Measurements from ENCODE around the gene ZDHHC11. TPM values are rescaled to one million over a fixed set of nuclear protein-coding genes. Genes with fewer than 3 reads are reported as not detected.
"Not testable (repeated sequence)": the region's sequence is repeated elsewhere in the genome, so short reads cannot be mapped to it uniquely, and the experiment has no call there.

ZDHHC11 gene
- total and polyA plus RNA-seq, 2 of the 4 experiments (the other 2 are of a cell fraction): 0.36 to 1.6 TPM

DNA sequence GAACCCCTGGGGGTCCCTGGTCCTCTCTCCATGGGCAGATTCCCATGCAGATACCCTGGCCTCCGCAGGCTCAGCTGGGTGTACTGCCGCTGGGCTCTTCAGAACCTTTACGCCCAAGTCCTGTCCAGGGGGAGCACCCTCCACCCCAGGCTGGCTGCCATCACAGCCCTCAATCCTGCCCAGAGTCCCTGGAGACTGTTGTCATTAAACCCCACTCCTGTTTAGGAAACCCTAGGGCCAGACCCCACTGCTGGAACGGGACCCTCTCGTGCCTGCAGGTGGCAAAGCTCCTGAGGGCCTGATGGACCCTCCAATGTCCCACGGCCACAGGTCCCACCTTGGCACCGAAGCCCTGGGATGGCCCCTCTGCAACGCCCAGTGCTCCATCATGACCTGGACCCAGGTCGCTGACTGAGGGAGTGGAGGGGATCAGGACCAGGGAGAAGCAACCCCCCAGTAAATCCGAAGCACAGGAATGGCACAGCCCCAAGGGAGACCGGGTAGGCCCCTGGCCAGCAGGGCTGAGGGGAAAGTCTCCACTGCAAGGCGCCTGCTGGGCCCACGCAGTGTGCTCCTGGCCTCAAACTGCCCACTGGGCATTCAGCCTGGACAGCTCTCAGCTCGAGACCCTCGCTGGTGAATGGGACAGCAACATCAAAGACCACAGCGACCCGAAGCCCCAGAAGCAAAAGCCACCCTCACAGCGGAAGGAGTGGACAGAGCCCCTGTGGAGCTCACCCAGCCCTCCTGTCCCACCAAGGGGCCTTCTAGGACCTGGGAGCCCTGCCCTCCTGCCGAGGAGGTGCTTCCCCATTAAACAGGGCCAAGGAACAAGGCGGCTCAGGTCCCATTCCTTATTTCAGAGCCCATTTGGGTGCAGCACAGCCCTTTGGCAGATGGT lies 74.6 kb downstream of the ZDHHC11 start (continued):
- TF ChIP-seq MXI1 (IDR thresholded peaks at IDR 0.05; ENCODE audit: borderline replicate concordance, low read depth, low read length) (no peak), RAD21 (IDR thresholded peaks at IDR 0.05; ENCODE audit: low read length) (no peak)

DNA sequence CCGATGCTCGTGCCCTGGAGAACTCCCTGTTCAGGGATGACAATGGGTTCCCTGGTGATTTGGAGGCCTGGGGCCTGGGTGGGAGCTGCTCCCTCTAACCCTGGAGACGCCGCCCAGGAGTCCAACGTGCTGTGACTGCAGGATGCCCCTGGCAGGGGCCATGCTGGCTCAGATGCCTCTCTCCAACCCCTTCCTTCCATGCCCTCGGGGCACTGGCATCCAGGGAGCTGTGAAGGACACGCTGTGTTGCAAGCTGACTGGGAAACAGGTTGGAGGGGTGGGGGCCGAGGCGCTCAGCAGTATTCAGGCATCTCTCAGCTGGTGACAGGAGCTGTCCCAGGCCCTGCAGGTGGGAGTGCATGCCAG lies 75.2 kb downstream of the ZDHHC11 start:
- WGBS, 2 experiments (ENCODE audit: extremely low coverage in 2 of 2, insufficient read length in 1 of 2): 71% methylated on average over 1 of the region's 9 CpGs; no CpG with 5 or more reads in 1 of the 2 experiments
- H3K56ac ChIP-seq (ENCODE audit: extremely low read depth, insufficient read depth, low read length); H2AFZ ChIP-seq (replicated peaks; ENCODE audit: low read length, poor library complexity); H3K18ac ChIP-seq (ENCODE audit: low read depth, low read length); H3K4ac ChIP-seq (ENCODE audit: low read depth, low read length); H3K14ac ChIP-seq (replicated peaks; ENCODE audit: low read depth, low read length); POLR2A ChIA-PET (ENCODE audit: unreplicated experiment); H4K5ac ChIP-seq (ENCODE audit: low read depth, low read length); H3K4me2 ChIP-seq (ENCODE audit: low read depth, low read length); H2BK20ac ChIP-seq (ENCODE audit: low read depth, low read length); H2BK15ac ChIP-seq (ENCODE audit: low read depth, low read length); H3K4me3 ChIP-seq (ENCODE audit: insufficient read depth, low read depth, low read length); H3K23ac ChIP-seq (ENCODE audit: low read depth, low read length); H3K9me3 ChIP-seq (ENCODE audit: control insufficient read depth, insufficient read depth, low read length); ATAC-seq (ENCODE audit: low read depth); DNase-seq; H3K9ac ChIP-seq (ENCODE audit: low read depth, low read length); H2BK5ac ChIP-seq (ENCODE audit: low read depth, low read length, poor library complexity, severe bottlenecking); H2BK120ac ChIP-seq (ENCODE audit: low read depth, low read length); H2AK5ac ChIP-seq (ENCODE audit: low read depth, low read length); H3K36me3 ChIP-seq (ENCODE audit: control insufficient read depth, insufficient read depth, low read length); H2AK9ac ChIP-seq (replicated peaks; ENCODE audit: low read depth, low read length, poor library complexity); CTCF ChIA-PET; H3K4me1 ChIP-seq (ENCODE audit: control insufficient read depth, insufficient read depth, low read length); H3K27ac ChIP-seq (ENCODE audit: insufficient read depth, low read length); H3K79me1 ChIP-seq (ENCODE audit: low read depth in 1 of 2, low read length in 2 of 2); H4K8ac ChIP-seq (ENCODE audit: low read depth in 2 of 2, low read length in 2 of 2); H4K91ac ChIP-seq (ENCODE audit: insufficient read depth, low read depth, low read length); H4K20me1 ChIP-seq (ENCODE audit: insufficient read depth, low read length); dilution Hi-C loops (cut with HindIII; ENCODE audit: low sequenced_read_pairs, unreplicated experiment); BruUV-seq (replicated peaks); H3K9me1 ChIP-seq (ENCODE audit: insufficient read depth, low read length): not testable (repeated sequence)
- H3K27me3 ChIP-seq (ENCODE audit: control insufficient read depth, insufficient read depth, low read length): peaks cover 19% of the 10 kb centered on the region; the same call in 1 of the 2 replicates
- intact Hi-C loops (cut with micrococcal nuclease): loop anchor here (2.0 kb wide), 1 partner anchor 93 kb away; no protein-coding TSS in a partner anchor
- in situ Hi-C loops (cut with MboI; ENCODE audit: low sequenced_read_pairs): loop anchor here (10.0 kb wide), 1 partner anchor 91 kb away; no protein-coding TSS in a partner anchor

DNA sequence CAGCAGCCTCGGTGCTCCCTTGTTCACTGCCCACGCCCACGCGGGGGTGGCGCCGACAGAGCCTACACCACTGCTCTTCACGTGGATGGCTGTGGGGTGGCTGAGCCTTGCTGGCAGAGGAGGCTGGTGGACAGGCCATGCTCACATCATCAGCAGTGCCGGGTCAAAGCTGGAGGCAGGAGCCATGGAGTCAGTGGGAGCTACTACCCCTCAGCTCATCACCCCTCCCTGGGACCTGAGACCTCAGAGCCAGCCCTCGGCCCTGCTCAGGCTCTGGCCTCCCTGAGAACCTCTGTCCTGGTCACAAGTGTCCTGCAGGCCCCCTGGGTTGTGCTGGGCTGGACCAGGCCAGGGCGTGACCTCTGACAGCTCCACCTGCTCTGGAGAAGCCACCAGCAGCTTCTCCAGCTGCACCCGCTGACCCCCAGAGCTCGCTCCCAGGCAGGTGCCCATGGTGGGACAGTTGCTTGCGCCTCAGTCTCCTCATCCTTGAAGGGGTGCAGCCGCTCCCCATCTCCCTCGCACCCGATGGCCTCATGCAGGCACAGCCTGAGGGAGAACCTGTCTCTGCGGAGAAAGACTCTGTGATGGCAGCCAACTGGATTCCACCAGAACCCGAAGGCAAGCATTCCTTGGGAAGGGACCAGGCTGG lies 75.8 kb downstream of the ZDHHC11 start:
- H2AFZ ChIP-seq (replicated peaks; ENCODE audit: low read length, poor library complexity); H2BK5ac ChIP-seq (ENCODE audit: low read depth, low read length, poor library complexity, severe bottlenecking); H2BK120ac ChIP-seq (ENCODE audit: low read depth, low read length); H4K20me1 ChIP-seq (ENCODE audit: insufficient read depth, low read length); H2BK20ac ChIP-seq (ENCODE audit: low read depth, low read length); H3K9ac ChIP-seq (ENCODE audit: low read depth, low read length); H3K18ac ChIP-seq (ENCODE audit: low read depth, low read length); dilution Hi-C loops (cut with HindIII; ENCODE audit: low sequenced_read_pairs, unreplicated experiment); DNase-seq; H3K4ac ChIP-seq (ENCODE audit: low read depth, low read length); H3K36me3 ChIP-seq (ENCODE audit: control insufficient read depth, insufficient read depth, low read length); H2AK5ac ChIP-seq (ENCODE audit: low read depth, low read length); H3K27ac ChIP-seq (ENCODE audit: insufficient read depth, low read length); H3K9me3 ChIP-seq (ENCODE audit: control insufficient read depth, insufficient read depth, low read length); H3K9me1 ChIP-seq (ENCODE audit: insufficient read depth, low read length); H2AK9ac ChIP-seq (replicated peaks; ENCODE audit: low read depth, low read length, poor library complexity); H3K79me1 ChIP-seq (ENCODE audit: low read depth in 1 of 2, low read length in 2 of 2); BruUV-seq (replicated peaks); H3K14ac ChIP-seq (replicated peaks; ENCODE audit: low read depth, low read length); POLR2A ChIA-PET (ENCODE audit: unreplicated experiment); ATAC-seq (ENCODE audit: low read depth); H4K91ac ChIP-seq (ENCODE audit: insufficient read depth, low read depth, low read length); H3K56ac ChIP-seq (ENCODE audit: extremely low read depth, insufficient read depth, low read length); H3K4me1 ChIP-seq (ENCODE audit: control insufficient read depth, insufficient read depth, low read length); H3K4me2 ChIP-seq (ENCODE audit: low read depth, low read length); H4K5ac ChIP-seq (ENCODE audit: low read depth, low read length); H4K8ac ChIP-seq (ENCODE audit: low read depth in 2 of 2, low read length in 2 of 2); H2BK15ac ChIP-seq (ENCODE audit: low read depth, low read length); H3K23ac ChIP-seq (ENCODE audit: low read depth, low read length); CTCF ChIA-PET; H3K4me3 ChIP-seq (ENCODE audit: insufficient read depth, low read depth, low read length): not testable (repeated sequence)
- intact Hi-C loops (cut with micrococcal nuclease) (loop anchor here (2.0 kb wide), 1 partner anchor 92 kb away; no protein-coding TSS in a partner anchor), in situ Hi-C loops (cut with MboI; ENCODE audit: low sequenced_read_pairs) (loop anchor here (10.0 kb wide), 1 partner anchor 90 kb away; no protein-coding TSS in a partner anchor)
- H3K27me3 ChIP-seq (ENCODE audit: control insufficient read depth, insufficient read depth, low read length): peaks cover 19% of the 10 kb centered on the region; the same call in 1 of the 2 replicates
- 73% methylated on average over 11 of the region's 18 CpGs; no CpG with 5 or more reads in 1 of the 2 experiments for WGBS, 2 experiments (ENCODE audit: extremely low coverage in 2 of 2, insufficient read length in 1 of 2)
